SJCRH30 (cell line): Measurements from ENCODE around the gene MRAS. TPM values are rescaled to one million over a fixed set of nuclear protein-coding genes. Genes with fewer than 3 reads are reported as not detected.
A peak's percentile ranks its signal among the peaks of the same experiment; 100 is the strongest.
"Not testable (repeated sequence)": the region's sequence is repeated elsewhere in the genome, so short reads cannot be mapped to it uniquely, and the experiment has no call there.

ENCODE experiments used
- DNase-seq, 2 experiments: peaks; one replicate each; pipeline ENCODE4 v3.0.0-alpha.2; 2015 to 2020
- H3K27ac ChIP-seq: fragments of 250-450 bp; sonication (Bioruptor Pico); 2 replicates; pipeline ENCODE4 v1.5.1; 2020; ENCODE audit warnings: mild to moderate bottlenecking, moderate library complexity
- H3K27me3 ChIP-seq: fragments of 250-450 bp; sonication (Bioruptor Pico); 2 replicates; pipeline ENCODE4 v1.5.1; 2020; ENCODE audit warnings: mild to moderate bottlenecking, moderate library complexity
- H3K36me3 ChIP-seq: fragments of 250-450 bp; sonication (Bioruptor Pico); 2 replicates; pipeline ENCODE4 v1.5.1; 2020; ENCODE audit warnings: mild to moderate bottlenecking, moderate library complexity
- H3K4me1 ChIP-seq: fragments of 250-450 bp; sonication (Bioruptor Pico); 2 replicates; pipeline ENCODE4 v1.5.1; 2020; ENCODE audit warnings: mild to moderate bottlenecking, moderate library complexity
- H3K4me3 ChIP-seq: fragments of 250-450 bp; sonication (Bioruptor Pico); 2 replicates; pipeline ENCODE4 v1.5.1; 2020; ENCODE audit warnings: mild to moderate bottlenecking, moderate library complexity
- H3K9me3 ChIP-seq: fragments of 250-450 bp; sonication (Bioruptor Pico); replicated peaks from 2 replicates; pipeline ENCODE4 v1.5.1; 2020; ENCODE audit warnings: mild to moderate bottlenecking, moderate library complexity
- total RNA-seq: library from RNA; depleted of rRNA; stranded (reverse); fragments of >200 nt; shearing (Covaris generic); gene quantifications from 2 replicates; pipeline ENCODE4 v1.2.3, GENCODE V29; 2014

MRAS gene
- total RNA-seq, 1 experiment from 2014 or later = 63.6 TPM

DNA sequence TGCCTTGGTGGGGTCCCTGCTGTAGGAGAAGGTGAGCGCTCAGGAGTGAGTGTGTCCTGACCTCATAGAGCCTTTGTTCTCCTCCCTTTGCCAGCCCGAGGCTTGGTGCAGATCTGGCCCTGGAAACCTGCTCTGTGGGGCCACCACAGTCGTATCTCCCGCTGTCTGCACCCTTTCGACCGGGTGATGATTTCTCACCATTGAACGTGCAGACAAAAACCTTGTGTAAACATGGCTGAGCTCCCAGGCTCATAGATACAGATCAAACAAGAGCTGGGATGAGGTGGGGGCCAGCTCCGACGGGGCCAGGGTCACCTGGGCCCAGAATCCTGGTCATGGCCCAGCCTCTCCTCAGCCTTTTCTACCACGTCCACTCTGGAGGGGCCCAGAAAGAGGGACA lies 51.4 kb downstream of the MRAS start:
- DNase-seq = no peak
- no peaks in the 10 kb centered on the region for H3K9me3 ChIP-seq
- peaks cover 24% of the 10 kb centered on the region for H3K36me3 ChIP-seq
- H3K4me1 ChIP-seq = no peaks in the 10 kb centered on the region
- no peak overlapping the region for H3K27ac ChIP-seq
- H3K4me3 ChIP-seq = no peak overlapping the region
- no peaks in the 10 kb centered on the region for H3K27me3 ChIP-seq

DNA sequence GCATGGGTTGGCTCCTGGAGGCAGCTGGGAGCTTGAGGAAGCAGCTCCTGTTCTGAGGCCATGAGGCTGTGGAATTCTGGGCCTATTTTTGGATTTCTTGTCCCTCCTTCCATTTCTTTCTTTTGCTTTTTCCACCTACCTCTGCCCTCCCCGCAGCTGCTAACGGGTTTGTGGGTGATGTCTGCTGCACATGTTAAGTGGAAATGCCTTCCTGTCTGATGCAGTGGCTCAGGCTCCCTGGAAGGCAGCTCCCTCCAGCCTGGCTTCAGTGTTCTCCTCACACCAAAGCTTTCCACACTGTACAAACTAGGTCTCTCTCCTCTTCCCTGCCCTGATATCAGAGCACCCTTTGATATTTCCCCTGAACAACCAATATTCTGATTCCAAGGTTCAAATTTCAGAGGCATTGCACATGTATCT lies 52.3 kb downstream of the MRAS start:
- Histone ChIP-seq H3K36me3 (peaks cover 29% of the 10 kb centered on the region), H3K4me3 (no peak overlapping the region), H3K4me1 (no peaks in the 10 kb centered on the region), H3K27ac (no peak overlapping the region), H3K27me3 (no peaks in the 10 kb centered on the region), H3K9me3 (no peaks in the 10 kb centered on the region)
- no peak for DNase-seq

GRCh38 chr3:138401834-138402233 lies 53.5 kb downstream of the MRAS start:
- Histone ChIP-seq H3K4me3 (no peak overlapping the region), H3K27ac (no peak overlapping the region), H3K36me3 (peaks cover 29% of the 10 kb centered on the region), H3K27me3 (no peaks in the 10 kb centered on the region), H3K4me1 (no peaks in the 10 kb centered on the region), H3K9me3 (no peaks in the 10 kb centered on the region)
- DNase-seq = no peak

- no peak for DNase-seq
- H3K27ac ChIP-seq = no peak overlapping the region
- no peak overlapping the region for H3K4me3 ChIP-seq
- H3K9me3 ChIP-seq = no peaks in the 10 kb centered on the region
- H3K27me3 ChIP-seq = no peaks in the 10 kb centered on the region
- peaks cover 8% of the 10 kb centered on the region for H3K4me1 ChIP-seq
- H3K36me3 ChIP-seq = peaks cover 29% of the 10 kb centered on the region
Measured at GRCh38 chr3:138404121-138404520, 55.7 kb downstream of the MRAS start.

DNA sequence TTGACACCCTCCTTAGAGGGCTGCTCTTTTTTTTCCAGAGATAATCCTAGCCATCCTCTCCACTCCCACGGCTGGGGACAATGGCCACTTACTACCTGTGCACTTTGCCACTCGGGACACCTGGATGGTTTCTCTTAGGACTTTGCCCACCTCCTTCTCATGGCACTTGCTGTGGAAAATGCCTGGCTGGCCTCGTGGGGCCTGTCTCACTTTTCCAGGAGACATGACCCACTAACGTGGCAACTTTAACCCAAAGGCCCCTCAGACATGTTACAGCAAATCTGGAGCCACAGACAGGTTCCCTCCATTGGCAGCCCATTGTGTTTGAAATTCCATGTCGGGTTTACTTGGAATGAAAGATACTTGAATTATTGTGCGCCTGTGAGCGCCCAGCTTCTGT lies 56.6 kb downstream of the MRAS start:
- DNase-seq = no peak
- Histone ChIP-seq H3K27ac (no peak overlapping the region), H3K27me3 (no peaks in the 10 kb centered on the region), H3K4me1 (peaks cover 9% of the 10 kb centered on the region), H3K9me3 (no peaks in the 10 kb centered on the region), H3K36me3 (peaks cover 29% of the 10 kb centered on the region), H3K4me3 (no peak overlapping the region)

GRCh38 chr3:138405486-138405885 lies 57.1 kb downstream of the MRAS start:
- peaks cover 29% of the 10 kb centered on the region for H3K36me3 ChIP-seq
- no peak overlapping the region for H3K27ac ChIP-seq
- peaks cover 9% of the 10 kb centered on the region for H3K4me1 ChIP-seq
- H3K9me3 ChIP-seq = no peaks in the 10 kb centered on the region
- H3K4me3 ChIP-seq = no peak overlapping the region
- no peak for DNase-seq
- H3K27me3 ChIP-seq = no peaks in the 10 kb centered on the region

- H3K27ac ChIP-seq = no peak overlapping the region
- peaks cover 9% of the 10 kb centered on the region for H3K4me1 ChIP-seq
- no peaks in the 10 kb centered on the region for H3K9me3 ChIP-seq
- H3K36me3 ChIP-seq = peaks cover 29% of the 10 kb centered on the region
- no peak overlapping the region for H3K4me3 ChIP-seq
- DNase-seq = no peak
- H3K27me3 ChIP-seq = no peaks in the 10 kb centered on the region
Measured at GRCh38 chr3:138406606-138407005, 58.2 kb downstream of the MRAS start.

DNA sequence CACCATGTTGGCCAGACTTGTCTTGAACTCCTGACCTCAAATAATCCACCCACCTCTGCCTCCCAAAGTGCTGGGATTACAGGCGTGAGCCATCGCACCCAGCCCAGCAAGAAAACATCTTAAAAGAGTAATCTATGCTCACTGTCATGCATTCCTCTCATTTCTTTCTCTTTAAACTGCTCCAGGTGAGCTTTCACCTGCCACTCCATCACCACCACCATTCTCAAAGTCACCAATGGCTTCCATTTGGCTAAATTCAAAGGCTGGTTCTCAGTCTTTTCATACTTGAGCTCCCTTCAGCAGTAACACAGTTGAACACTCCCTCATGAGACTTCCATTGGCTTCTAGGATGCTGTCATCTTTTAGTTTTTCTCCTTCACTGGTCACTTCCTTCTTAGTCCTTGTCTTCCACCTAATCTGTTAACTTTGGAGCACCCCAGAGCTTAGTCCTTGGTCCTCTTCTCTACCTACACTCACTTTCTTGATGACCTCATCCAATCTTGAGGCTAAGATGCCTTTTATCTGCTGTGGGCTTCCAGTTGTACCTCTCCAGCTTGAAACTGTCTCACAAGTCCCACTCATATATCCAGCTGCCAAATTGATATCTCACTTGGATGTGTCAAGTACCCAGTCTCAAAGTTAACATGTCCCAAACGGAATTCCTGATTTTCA lies 59.0 kb downstream of the MRAS start:
- H3K9me3 ChIP-seq = no peaks in the 10 kb centered on the region
- H3K4me1 ChIP-seq = peaks cover 9% of the 10 kb centered on the region
- DNase-seq = no peak
- H3K27ac ChIP-seq = no peak overlapping the region
- no peak overlapping the region for H3K4me3 ChIP-seq
- peaks cover 24% of the 10 kb centered on the region for H3K36me3 ChIP-seq
- no peaks in the 10 kb centered on the region for H3K27me3 ChIP-seq

GRCh38 chr3:138408751-138409570 lies 60.6 kb downstream of the MRAS start:
- Histone ChIP-seq H3K36me3 (peaks cover 12% of the 10 kb centered on the region), H3K4me3 (no peak overlapping the region), H3K27me3 (no peaks in the 10 kb centered on the region), H3K4me1 (peaks cover 9% of the 10 kb centered on the region), H3K27ac (no peak overlapping the region), H3K9me3 (no peaks in the 10 kb centered on the region)
- peak; percentile 53 to 66 for DNase-seq

- no peak for DNase-seq
- Histone ChIP-seq H3K36me3 (no peaks in the 10 kb centered on the region), H3K4me3 (no peak overlapping the region), H3K4me1 (peaks cover 16% of the 10 kb centered on the region), H3K9me3 (no peaks in the 10 kb centered on the region), H3K27ac (no peak overlapping the region), H3K27me3 (no peaks in the 10 kb centered on the region)
Measured at GRCh38 chr3:138412821-138413551, 64.6 kb downstream of the MRAS start.

GRCh38 chr3:138416236-138416635 lies 67.9 kb downstream of the MRAS start:
- not testable (repeated sequence) for H3K4me3 ChIP-seq, H3K9me3 ChIP-seq, H3K27me3 ChIP-seq, H3K36me3 ChIP-seq, H3K27ac ChIP-seq, DNase-seq
- peaks cover 20% of the 10 kb centered on the region for H3K4me1 ChIP-seq

DNA sequence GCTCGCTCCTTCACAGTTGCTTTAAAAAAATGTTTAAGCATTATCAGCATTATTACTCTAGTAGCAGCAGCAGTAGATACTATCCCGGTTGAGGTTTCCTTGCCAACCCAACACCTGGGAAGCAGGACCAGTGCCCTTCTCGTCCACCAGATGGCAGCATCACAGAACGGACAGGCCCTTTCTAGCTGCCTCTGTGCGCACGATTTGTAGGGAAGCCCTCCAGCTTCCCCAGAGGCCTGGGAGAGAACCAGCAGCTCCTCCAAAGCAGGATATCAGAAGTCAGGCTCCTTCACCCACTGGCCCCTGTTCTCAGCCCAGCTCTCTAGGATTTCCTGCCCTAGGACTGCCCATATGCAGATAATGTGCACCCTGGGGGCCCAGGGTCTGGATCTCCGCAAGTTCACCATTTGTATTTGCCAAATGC lies 69.2 kb downstream of the MRAS start:
- Histone ChIP-seq H3K27me3 (no peaks in the 10 kb centered on the region), H3K4me1 (peaks cover 20% of the 10 kb centered on the region), H3K9me3 (no peaks in the 10 kb centered on the region; the same call in 1 of the 2 replicates), H3K27ac (peak overlapping the region; percentile 19), H3K4me3 (no peak overlapping the region), H3K36me3 (no peaks in the 10 kb centered on the region)
- peak; percentile 87 to 95 for DNase-seq

DNA sequence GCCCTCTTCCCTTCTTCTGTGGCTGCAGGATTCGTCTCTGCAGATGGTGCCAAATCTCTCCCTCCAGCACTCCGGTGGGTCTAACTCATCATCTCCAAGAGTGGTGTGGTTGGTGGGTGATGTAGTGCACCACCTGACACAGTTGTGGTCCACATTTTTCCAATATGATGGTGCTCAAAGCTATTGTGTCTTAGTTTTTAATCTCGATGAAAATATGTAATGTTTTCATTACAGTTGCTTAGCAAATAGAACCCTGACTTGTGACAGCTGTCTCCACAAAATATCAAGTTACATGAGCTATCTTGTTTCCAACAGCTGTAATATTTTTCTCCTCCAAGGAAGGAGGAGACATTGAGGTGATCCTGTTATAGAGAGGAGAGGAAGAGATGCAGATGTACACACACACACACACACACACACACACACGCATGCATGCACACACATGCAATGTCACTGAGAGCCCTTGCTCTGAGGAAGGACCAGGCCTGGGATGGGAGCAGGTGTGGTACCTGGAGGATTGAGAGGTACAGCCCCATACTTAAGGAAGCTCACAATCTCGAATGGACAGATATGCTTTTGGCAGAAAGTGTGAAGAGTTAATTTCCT lies 70.3 kb downstream of the MRAS start:
- Histone ChIP-seq H3K4me3 (no peak overlapping the region), H3K36me3 (no peaks in the 10 kb centered on the region), H3K9me3 (no peaks in the 10 kb centered on the region; the same call in 1 of the 2 replicates), H3K4me1 (peaks cover 20% of the 10 kb centered on the region), H3K27me3 (no peaks in the 10 kb centered on the region), H3K27ac (peak overlapping the region; percentile 34)
- peak; percentile 86 to 92 for DNase-seq

- no peak for DNase-seq
- H3K27me3 ChIP-seq = no peaks in the 10 kb centered on the region
- H3K36me3 ChIP-seq = no peaks in the 10 kb centered on the region
- H3K27ac ChIP-seq = no peak overlapping the region
- no peak overlapping the region for H3K4me3 ChIP-seq
- no peaks in the 10 kb centered on the region; the same call in 1 of the 2 replicates for H3K9me3 ChIP-seq
- peaks cover 10% of the 10 kb centered on the region for H3K4me1 ChIP-seq
Measured at GRCh38 chr3:138423316-138423715, 74.9 kb downstream of the MRAS start.
